ENCODE data around the gene WDCP. TPM values are rescaled to one million over a fixed set of nuclear protein-coding genes. Genes with fewer than 3 reads are reported as not detected.

Gene WDCP
- total and polyA plus RNA-seq, 9 donors, result 7.9 to 11.3 (median 9.9) TPM

DNA sequence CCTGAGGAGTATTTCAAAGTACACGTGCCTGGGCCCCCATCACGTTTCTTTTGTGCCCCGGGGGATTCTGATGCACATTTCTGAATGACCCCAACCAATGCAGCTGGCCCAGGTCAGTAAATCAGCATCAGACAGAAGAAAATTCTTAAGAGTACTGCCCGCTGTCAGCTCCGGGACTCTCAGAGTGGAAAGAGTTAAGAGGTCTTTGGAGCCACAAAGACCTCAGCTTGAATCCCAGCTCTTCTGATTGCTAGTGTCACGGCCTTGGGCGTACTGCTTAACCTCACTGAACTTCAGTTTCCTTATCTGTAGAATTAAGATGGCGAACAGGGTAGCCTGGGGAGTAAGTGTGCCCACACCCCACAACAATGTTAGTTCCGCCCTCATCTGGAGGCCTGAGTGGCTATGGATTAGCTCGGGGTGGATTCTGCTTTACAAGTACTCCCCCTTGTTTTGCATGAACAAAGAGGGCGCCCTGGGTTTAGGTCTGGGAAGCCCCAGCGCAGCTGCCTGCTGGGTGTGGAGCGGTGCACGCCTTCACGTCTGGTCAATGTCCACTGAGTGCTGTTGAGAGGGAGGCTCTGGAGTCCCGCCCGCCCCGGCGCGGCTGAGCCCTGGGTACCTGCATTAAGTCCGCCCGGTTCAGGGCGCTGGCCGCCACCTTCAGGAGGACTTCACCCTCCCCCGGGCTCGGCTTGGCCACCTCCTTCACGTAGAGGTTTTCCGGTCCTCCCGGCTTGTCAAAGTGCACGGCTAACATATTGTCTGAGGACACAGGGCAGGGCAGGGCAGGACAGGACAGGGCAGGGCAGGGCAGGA lies 36.6 kb upstream of the WDCP start:
- DNase-seq, result peak; percentile 92
- Histone ChIP-seq H3K9me3 (replicated peaks; ENCODE audit: control insufficient read depth, low read depth, low read length) (no peaks in the 10 kb centered on the region), H3K4me3 (ENCODE audit: low read length) (peak overlapping the region; percentile 61), H3K36me3 (ENCODE audit: control insufficient read depth, insufficient read depth, low read length) (peaks cover 30% of the 10 kb centered on the region), H3K27me3 (ENCODE audit: control insufficient read depth, insufficient read depth, low read length) (no peaks in the 10 kb centered on the region), H3K27ac (ENCODE audit: low read length) (peak overlapping the region; percentile 94), H3K4me1 (ENCODE audit: control insufficient read depth, insufficient read depth, low read length) (peaks cover 31% of the 10 kb centered on the region)
- WGBS (ENCODE audit: insufficient coverage), result 3% methylated on average over 23 of the region's 30 CpGs

DNA sequence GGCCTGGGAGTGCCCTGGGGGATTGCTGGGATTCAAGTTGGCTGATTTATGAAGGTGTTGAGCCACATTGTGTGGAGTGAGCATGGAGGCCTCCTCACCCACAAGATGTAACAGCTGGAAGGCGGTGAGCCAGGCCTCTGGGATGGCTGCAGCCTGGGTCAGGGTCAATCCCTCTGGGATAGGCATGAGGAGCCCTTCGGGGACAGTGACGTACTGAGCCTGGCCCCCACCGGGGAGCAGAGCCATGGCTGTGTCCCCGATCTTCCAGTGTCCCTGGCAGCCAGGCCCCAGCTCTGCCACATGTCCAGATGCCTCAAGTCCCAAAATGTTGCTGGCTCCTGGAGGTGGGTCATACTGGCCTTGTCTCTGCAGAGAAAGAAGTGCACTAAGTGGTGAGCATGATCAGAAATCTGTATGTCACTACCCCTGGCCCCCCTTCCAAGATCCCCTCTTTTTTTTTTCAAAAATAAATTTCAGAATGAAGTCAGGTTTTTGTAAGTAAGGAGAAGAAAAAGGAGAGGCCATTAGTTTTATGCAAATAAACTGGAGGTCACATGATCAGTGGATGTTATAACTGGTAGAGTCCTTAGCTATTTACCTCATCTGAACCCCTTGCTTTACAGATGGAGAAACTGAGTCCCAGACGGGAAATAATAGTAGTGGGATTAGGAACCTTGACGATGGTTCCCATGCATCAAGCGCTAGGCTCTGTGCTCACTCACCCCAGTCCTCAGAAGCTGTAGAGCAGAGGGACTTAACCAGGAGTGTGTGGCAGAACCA lies 35.8 kb upstream of the WDCP start:
- peaks cover 31% of the 10 kb centered on the region for H3K4me1 ChIP-seq (ENCODE audit: control insufficient read depth, insufficient read depth, low read length)
- no peaks in the 10 kb centered on the region for H3K27me3 ChIP-seq (ENCODE audit: control insufficient read depth, insufficient read depth, low read length)
- WGBS (ENCODE audit: insufficient coverage), result 91% methylated on average over 5 of the region's 8 CpGs
- no peak for DNase-seq
- H3K36me3 ChIP-seq (ENCODE audit: control insufficient read depth, insufficient read depth, low read length), result peaks cover 35% of the 10 kb centered on the region
- peak overlapping the region; percentile 94 for H3K27ac ChIP-seq (ENCODE audit: low read length)
- H3K9me3 ChIP-seq (replicated peaks; ENCODE audit: control insufficient read depth, low read depth, low read length), result no peaks in the 10 kb centered on the region
- H3K4me3 ChIP-seq (ENCODE audit: low read length), result peak overlapping the region; percentile 61

DNA sequence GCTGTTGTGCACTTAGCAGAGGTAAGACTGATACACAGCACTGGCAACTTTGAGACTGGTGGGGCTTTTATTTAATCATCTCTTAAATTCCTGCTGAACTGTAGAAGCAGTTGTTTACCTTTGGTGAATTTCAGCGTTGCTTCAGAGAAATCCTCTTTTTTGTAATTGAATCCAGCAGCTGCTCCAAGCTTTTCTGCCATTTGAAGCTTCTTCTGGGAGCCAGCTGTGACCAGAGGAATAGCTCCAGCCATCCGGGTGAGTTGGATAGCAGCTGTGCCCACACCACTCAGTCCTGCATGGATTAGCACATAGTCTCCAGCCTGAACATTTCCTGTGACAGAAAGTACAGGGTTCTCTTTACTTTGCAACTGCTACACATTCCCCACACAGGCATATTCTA lies 33.5 kb upstream of the WDCP start:
- H3K4me3 ChIP-seq (ENCODE audit: low read length), result no peak overlapping the region
- H3K9me3 ChIP-seq (replicated peaks; ENCODE audit: control insufficient read depth, low read depth, low read length), result no peaks in the 10 kb centered on the region
- peak overlapping the region; percentile 85 for H3K27ac ChIP-seq (ENCODE audit: low read length)
- peak; percentile 77 for DNase-seq
- no peaks in the 10 kb centered on the region for H3K27me3 ChIP-seq (ENCODE audit: control insufficient read depth, insufficient read depth, low read length)
- peaks cover 35% of the 10 kb centered on the region for H3K36me3 ChIP-seq (ENCODE audit: control insufficient read depth, insufficient read depth, low read length)
- 27% methylated on average over 2 of the region's 2 CpGs for WGBS (ENCODE audit: insufficient coverage)
- H3K4me1 ChIP-seq (ENCODE audit: control insufficient read depth, insufficient read depth, low read length), result peaks cover 36% of the 10 kb centered on the region

DNA sequence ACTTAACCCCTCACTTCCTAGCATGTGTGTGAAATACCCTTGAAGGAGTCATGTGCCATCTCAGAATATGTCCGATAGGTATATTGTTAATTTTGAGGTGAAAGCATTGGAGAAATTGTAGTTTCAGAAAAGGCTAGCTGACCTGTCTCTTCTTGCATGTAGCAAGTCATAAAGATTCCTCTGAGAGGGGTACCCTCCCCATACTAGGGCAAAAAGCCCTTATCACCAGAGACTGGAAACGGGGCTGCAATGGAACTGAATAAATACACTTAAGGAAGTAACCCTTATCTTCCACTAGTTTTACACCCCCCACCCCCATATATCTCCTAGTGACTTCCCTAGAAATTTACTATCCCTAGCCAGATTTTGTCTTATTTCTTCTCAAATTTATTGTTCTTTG lies 30.7 kb upstream of the WDCP start:
- no peak for DNase-seq
- H3K36me3 ChIP-seq (ENCODE audit: control insufficient read depth, insufficient read depth, low read length), result peaks cover 39% of the 10 kb centered on the region
- no peaks in the 10 kb centered on the region for H3K9me3 ChIP-seq (replicated peaks; ENCODE audit: control insufficient read depth, low read depth, low read length)
- no peak overlapping the region for H3K27ac ChIP-seq (ENCODE audit: low read length)
- peaks cover 26% of the 10 kb centered on the region for H3K4me1 ChIP-seq (ENCODE audit: control insufficient read depth, insufficient read depth, low read length)
- no peak overlapping the region for H3K4me3 ChIP-seq (ENCODE audit: low read length)
- H3K27me3 ChIP-seq (ENCODE audit: control insufficient read depth, insufficient read depth, low read length), result no peaks in the 10 kb centered on the region
- no CpG with 5 or more reads among the region's 2 CpGs for WGBS (ENCODE audit: insufficient coverage)

DNA sequence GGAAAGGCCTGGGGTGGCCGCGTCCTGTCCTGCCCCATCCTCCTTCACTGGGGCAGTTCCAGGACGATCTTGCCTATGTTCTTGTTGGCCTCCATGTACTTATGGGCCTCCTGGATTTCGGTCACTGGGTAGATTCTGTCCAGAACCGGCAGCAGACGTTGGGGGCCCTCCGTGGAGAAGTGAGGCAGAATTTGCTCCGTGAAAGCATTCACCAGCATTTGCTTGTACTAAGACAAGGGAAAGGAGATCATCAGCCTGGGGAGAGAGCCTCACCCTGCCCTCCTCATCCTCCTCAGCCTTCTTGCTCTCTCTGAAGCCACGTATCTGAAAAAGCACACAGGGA lies 30.3 kb upstream of the WDCP start:
- H3K4me1 ChIP-seq (ENCODE audit: control insufficient read depth, insufficient read depth, low read length), result peaks cover 23% of the 10 kb centered on the region
- 11% methylated on average over 6 of the region's 9 CpGs for WGBS (ENCODE audit: insufficient coverage)
- no peaks in the 10 kb centered on the region for H3K27me3 ChIP-seq (ENCODE audit: control insufficient read depth, insufficient read depth, low read length)
- peak overlapping the region; percentile 89 for H3K4me3 ChIP-seq (ENCODE audit: low read length)
- H3K36me3 ChIP-seq (ENCODE audit: control insufficient read depth, insufficient read depth, low read length), result peaks cover 40% of the 10 kb centered on the region
- no peaks in the 10 kb centered on the region for H3K9me3 ChIP-seq (replicated peaks; ENCODE audit: control insufficient read depth, low read depth, low read length)
- DNase-seq, result no peak
- peak overlapping the region; percentile 94 for H3K27ac ChIP-seq (ENCODE audit: low read length)

DNA sequence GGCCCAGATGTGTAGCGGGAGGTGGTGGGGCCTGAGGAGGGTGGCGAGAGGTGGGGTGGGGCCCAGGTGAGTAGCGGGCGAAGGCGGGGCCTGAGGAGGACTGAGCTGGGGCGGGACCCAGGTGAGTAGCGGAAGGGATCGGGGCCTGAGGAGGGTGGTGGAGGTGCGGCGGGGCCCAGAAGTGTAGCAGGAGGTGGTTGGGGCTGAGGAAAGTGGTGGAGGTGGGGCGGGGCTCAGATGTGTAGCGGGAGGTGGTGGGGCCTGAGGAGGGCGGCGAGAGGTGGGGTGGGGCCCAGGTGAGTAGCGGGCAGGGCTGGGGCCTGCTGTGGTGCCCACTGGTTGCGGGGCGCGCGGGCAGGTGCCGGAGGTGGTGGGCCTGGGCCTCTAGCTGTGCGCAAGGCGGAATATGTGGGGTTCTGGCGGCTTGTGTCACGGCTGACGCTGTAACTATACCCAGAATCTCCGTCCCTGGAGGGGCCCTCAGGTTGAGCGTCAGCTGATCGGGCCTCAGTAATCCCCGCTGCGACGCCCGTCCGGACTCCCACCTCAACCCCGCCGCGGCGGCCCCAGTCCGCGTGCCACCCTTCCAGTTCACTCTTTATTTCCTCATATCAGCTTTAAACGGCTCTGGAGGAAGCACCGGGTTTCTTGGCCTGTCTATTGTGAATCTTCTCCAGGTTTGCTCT lies 29.8 kb upstream of the WDCP start:
- 11% methylated on average over 36 of the region's 41 CpGs for WGBS (ENCODE audit: insufficient coverage)
- no peaks in the 10 kb centered on the region for H3K27me3 ChIP-seq (ENCODE audit: control insufficient read depth, insufficient read depth, low read length)
- H3K36me3 ChIP-seq (ENCODE audit: control insufficient read depth, insufficient read depth, low read length), result peaks cover 39% of the 10 kb centered on the region
- peak overlapping the region; percentile 89 for H3K4me3 ChIP-seq (ENCODE audit: low read length)
- peak; percentile 44 for DNase-seq
- H3K4me1 ChIP-seq (ENCODE audit: control insufficient read depth, insufficient read depth, low read length), result peaks cover 21% of the 10 kb centered on the region
- H3K27ac ChIP-seq (ENCODE audit: low read length), result peak overlapping the region; percentile 94
- no peaks in the 10 kb centered on the region for H3K9me3 ChIP-seq (replicated peaks; ENCODE audit: control insufficient read depth, low read depth, low read length)

DNA sequence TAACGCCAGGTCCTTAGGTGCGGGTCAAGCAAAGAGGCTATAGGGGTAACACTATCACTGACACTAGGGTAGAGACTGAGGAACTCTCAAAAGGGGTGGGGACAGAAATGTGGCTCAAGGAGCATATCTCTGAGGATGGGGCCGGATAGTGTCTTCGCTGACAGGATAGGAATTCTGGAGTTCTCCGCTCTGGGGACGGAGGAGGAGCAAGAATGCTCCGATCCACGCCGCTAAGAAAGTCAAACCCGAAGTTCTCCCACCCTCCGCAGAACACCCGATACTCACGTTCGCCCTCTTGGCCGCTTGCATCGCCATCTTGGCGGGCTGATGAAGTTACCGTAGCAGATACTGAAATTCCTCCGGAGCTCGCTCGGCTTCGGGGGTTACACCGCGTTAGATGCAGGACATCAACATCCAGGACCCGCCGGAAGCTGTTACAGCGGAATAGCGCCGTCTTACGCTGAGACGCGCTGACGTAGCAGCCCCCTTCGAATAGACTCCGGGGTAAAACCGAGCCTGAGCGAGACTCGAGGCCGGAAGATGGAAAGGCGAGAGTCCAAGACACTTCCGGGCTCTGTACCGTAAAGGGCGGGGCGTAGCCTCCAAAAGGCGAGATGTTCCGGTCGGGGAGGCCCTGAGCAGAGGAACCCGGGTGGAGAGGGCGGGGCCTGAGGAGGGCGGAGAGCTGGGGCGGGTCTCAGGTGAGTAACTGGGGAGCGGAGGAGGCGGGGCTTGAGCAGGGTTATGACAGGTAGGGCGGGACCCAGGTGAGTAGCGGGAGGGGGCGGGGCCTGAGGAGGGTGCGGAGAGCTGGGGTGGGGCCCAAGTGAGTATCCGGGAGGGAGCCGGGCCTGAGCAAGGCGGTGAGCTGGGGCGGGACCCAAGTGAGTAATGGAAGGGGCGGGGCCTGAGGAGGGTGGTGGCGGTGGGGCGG lies 29.0 kb upstream of the WDCP start, which contains the start of gene SF3B6:
Gene SF3B6, minus strand, starts transcription at position 412 of the 934 bp plus-strand sequence. Its CDS starts 97 bp downstream, at position 315.
- Histone ChIP-seq H3K27ac (ENCODE audit: low read length) (peak within 1 kb of the TSS; percentile 94), H3K27me3 (ENCODE audit: control insufficient read depth, insufficient read depth, low read length) (no peaks in the 10 kb centered on the region), H3K4me3 (ENCODE audit: low read length) (peak within 1 kb of the TSS; percentile 89), H3K36me3 (ENCODE audit: control insufficient read depth, insufficient read depth, low read length) (peaks cover 42% of the 10 kb centered on the region), H3K9me3 (replicated peaks; ENCODE audit: control insufficient read depth, low read depth, low read length) (no peaks in the 10 kb centered on the region), H3K4me1 (ENCODE audit: control insufficient read depth, insufficient read depth, low read length) (peaks cover 17% of the 10 kb centered on the region)
- DNase-seq, result peak; percentile 99
- WGBS (ENCODE audit: insufficient coverage), result under 1% methylated on average over 60 of the region's 64 CpGs

DNA sequence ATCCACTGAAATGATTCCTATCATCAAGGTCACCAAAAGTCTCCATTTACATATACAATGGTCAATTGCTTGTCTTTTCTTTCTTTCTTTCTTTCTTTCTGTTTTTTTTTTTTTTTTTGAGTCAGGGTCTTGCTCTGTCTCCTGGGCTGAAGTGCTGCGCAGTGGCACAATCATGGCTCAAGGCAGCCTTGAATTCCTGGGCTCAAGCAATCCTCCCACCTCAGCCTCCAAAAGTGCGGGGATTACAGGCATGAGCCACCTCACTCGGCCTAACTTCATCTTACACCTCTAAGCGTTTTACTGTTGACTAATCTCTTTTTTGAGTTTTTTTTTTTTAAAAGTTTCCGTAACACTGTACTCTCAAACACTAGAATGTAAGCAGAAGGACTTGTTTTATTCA lies 28.1 kb upstream of the WDCP start:
- no peaks in the 10 kb centered on the region for H3K27me3 ChIP-seq (ENCODE audit: control insufficient read depth, insufficient read depth, low read length)
- H3K36me3 ChIP-seq (ENCODE audit: control insufficient read depth, insufficient read depth, low read length), result peaks cover 39% of the 10 kb centered on the region
- no peak overlapping the region for H3K27ac ChIP-seq (ENCODE audit: low read length)
- H3K4me3 ChIP-seq (ENCODE audit: low read length), result peak overlapping the region; percentile 89
- H3K9me3 ChIP-seq (replicated peaks; ENCODE audit: control insufficient read depth, low read depth, low read length), result no peaks in the 10 kb centered on the region
- WGBS (ENCODE audit: insufficient coverage), result no CpG with 5 or more reads among the region's 5 CpGs
- DNase-seq, result no peak
- H3K4me1 ChIP-seq (ENCODE audit: control insufficient read depth, insufficient read depth, low read length), result peaks cover 12% of the 10 kb centered on the region

DNA sequence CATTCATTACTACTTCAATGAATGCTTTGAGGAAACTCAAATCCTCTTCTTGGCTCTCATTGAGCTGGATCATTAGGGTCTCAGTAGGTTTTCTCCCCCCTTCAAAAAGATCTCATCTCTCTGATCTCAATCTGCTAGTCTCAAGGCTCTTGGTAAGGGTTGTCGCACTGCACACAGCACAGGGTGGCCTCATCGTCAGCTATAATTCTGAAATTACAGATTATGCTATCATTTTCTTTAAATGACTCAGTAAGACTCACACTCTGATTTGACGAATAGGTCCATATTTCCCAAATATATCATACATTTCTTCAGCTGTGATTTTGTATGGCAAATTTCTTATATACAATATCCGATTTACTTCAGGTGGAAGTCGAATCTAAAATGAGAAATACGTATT lies 26.6 kb upstream of the WDCP start:
- WGBS (ENCODE audit: insufficient coverage), result no CpG with 5 or more reads among the region's 6 CpGs
- Histone ChIP-seq H3K27me3 (ENCODE audit: control insufficient read depth, insufficient read depth, low read length) (no peaks in the 10 kb centered on the region), H3K9me3 (replicated peaks; ENCODE audit: control insufficient read depth, low read depth, low read length) (no peaks in the 10 kb centered on the region), H3K36me3 (ENCODE audit: control insufficient read depth, insufficient read depth, low read length) (peaks cover 43% of the 10 kb centered on the region), H3K4me3 (ENCODE audit: low read length) (no peak overlapping the region), H3K27ac (ENCODE audit: low read length) (no peak overlapping the region), H3K4me1 (ENCODE audit: control insufficient read depth, insufficient read depth, low read length) (peaks cover 10% of the 10 kb centered on the region)
- DNase-seq, result no peak
